Stimulated activated CD8-positive, alpha-beta memory T cell treated with anti-CD3 and anti-CD28 coated beads, Interleukin-7, amount 100 ng/mL, for 24 hours (primary cell): ENCODE results near the gene CFAP299.

Experiments
- DNase-seq: peaks from one replicate; pipeline ENCODE4 v3.0.0-alpha.2; 2020; ENCODE audit warnings: low read depth

Gene CFAP299

GRCh38 chr4:80839792-80840191 lies 504.3 kb downstream of the CFAP299 start:
- no peak for DNase-seq

- no peak for DNase-seq
Measured at GRCh38 chr4:80840396-80840795, 504.9 kb downstream of the CFAP299 start.

DNA sequence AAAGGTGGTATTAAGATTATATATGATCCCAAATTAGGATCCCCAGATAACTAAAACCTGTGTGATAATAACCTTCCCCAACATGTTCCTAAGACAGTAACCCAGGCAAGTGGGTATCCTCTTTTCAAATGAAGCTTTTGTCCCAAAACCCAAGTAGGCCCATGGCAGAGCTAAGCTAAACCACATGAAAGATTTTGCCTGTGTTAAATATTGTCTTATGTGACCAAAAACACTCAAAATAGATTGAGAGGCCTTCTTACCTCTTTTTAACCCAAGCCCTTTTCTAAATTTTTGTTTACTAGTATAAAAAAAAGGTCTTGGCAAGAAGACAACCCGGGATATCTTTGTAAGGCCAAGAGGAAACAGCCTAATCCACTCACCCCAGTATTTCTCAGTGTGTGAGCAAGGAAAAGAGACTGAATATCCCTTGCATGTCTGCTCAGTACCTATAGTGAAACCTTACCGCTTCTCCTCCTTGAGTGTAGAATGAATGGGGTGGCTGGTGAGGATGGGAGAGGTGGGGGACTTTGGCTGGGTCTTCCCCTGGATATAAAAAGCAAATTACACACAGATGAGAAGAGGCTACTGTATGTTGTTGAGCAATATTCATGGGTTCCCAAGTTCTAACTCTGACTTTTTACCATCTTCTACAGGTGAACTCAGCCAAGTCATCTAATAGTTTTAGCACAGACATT lies 506.2 kb downstream of the CFAP299 start:
- no peak for DNase-seq

GRCh38 chr4:80846210-80846609 lies 510.7 kb downstream of the CFAP299 start:
- DNase-seq = no peak

DNA sequence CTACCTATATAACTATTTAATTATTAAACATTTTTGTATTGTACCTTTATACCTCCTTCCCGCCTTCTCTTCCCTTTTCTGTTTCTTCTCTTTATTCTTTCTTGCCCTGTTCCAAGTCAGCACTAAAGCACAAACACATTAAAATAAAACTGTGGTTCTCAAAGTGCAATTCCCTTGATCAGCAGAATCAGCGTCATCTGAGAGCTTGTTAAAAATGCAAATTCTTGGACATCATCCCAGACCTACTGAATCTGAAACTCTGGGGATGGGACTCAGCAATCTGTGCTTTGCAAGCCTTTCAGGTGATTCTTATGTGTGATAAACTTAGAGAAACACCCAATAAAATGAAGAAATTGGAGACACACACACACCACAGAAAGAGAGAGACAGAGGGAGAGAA lies 516.5 kb downstream of the CFAP299 start:
- no peak for DNase-seq

DNA sequence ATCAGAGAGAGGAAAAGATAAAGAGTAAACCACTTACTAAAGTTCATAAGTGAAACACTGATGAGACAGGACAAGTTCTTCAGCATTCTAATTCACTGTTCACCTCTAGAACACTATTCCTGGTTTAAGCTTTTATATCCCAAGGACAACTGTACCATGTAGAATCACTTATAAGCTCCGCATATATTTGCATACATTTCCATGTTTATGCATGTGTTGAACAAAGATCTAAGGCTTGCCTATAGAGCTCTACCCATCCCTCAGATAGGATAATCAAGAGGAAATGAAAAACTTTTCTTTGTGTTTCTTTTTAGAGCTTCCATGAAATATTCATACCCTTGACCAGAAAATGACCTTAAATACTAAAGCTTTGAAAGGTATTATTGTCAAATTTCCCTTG lies 538.0 kb downstream of the CFAP299 start:
- DNase-seq = no peak

DNA sequence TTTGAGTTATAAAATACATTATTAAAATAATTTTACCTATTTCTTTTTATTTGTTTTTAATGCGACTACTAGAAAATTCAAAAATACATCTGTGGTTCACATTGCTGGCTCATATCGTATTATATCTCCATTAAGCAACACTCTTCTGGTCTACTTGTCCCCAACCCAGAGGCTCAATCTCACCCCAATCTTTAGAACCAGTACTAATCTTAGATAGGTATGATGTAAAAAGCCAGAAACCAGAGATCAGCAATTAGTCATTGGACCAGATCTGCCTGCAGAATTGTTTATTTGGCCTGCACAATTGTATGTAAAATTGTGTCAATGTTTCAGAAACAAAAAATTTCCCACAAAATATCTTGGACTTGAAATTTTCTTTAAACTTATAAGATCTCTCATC lies 539.4 kb downstream of the CFAP299 start:
- no peak for DNase-seq

DNA sequence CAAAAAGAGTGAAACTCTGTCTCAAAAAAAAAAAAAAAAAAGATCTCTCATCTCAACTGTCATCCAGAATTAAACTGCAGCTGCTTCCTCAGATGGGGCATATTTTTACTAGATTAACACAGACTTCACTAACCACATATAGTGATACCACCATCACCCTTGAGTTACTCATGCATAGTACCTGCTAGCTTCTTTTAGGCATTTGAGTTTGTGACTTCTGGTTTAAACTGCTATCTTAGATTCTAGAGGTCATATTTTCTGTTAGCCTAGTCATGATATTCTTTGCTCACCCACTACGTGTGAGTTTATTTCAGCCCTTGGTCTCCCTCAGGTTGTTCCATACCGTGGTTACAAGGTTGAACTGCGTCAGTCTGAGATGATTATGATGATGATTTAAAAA lies 540.1 kb downstream of the CFAP299 start:
- DNase-seq = no peak

DNA sequence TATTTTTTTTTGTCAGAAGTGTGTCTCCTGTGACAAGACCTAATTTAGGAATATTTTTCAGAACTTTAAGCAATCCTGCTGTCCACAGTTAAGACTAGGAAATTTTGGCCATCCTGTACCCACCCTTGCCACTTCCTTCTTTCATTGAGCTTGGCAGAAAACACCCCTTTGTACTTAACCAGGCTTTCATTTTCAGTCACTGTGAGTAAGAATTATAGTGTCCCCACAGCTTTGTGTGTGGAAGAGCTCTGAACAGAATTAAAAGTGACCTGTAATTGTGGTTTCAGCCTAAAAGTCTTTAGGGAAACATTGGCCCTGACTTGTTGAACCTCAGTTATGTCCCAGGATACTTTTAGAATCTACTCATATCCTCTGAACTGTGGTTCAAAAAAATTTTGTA lies 541.3 kb downstream of the CFAP299 start:
- no peak for DNase-seq

DNA sequence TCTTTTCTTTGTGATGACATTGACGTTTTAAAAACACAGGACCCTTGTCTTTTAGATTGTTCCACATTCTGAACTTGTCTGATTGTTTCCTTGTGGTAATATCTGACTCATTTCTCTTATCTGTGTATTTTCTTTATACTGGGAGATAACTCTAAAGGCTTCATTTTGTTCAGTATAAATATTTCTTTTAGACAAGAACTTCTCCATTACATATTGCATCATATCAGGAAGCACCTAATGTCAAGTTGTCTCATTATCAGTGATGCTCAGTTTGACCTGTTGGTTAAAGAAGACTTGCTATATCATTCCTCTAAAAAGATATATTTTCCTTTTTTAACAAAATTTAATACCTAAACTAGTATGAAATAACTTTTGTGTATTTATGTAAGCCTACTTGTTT lies 542.7 kb downstream of the CFAP299 start:
- DNase-seq = no peak

GRCh38 chr4:80897537-80898303 lies 562.2 kb downstream of the CFAP299 start:
- no peak for DNase-seq

DNA sequence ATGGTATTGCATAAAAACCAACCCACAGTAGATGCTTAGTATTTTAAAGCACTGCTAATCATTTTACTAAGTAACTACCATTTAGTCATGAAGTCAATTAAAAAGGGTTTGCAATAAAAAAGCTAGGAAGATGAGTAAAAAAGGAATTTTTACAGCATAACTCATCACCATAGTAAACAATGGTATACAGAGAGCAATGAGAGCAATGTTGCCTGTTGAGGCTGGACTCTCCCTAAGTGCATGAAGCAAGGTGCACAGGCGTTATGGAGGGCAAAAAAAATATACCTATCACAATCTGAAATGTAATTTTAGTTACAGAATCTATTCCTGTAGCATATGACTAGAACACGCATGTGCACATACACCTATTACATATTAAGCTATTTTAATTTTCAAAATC lies 565.4 kb downstream of the CFAP299 start:
- DNase-seq = no peak

DNA sequence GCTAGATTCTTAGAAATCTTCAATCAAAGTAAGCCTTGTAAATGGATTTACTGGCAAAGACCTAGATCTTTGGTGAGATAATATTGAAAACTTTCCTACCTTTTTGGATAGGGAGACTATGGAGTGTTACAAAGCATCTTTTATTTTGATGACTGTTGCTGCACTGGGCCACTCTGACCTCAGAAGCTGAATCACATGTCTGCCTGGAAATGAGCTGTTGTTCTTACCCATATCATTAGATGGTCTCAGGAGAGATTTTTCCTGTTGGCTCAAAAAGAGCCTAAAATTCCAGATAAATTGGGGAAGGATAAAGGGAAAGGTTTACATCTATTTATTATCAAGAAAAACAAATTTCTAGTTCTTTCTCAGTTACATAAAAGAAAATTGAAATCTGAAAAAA lies 567.5 kb downstream of the CFAP299 start:
- no peak for DNase-seq

DNA sequence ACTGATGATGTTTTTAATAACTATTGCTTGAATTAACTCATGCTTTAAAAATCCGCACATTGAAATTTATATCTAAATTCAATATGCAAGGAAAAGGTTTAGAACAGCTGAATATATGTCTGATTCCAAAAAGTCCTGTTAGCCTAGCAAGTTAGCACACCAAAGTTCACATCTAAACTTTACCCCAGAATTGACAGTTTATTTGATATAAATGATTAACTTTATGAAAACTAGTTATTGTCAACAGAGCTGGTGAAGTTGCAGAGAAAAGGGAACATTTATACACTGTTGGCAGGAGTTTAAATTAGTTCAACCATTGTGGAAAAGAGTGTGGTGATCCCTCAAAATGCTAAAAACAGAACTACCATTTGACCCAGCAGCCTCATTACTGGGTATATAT lies 574.4 kb downstream of the CFAP299 start:
- DNase-seq = no peak

GRCh38 chr4:80911458-80911857 lies 575.9 kb downstream of the CFAP299 start:
- no peak for DNase-seq

- no peak for DNase-seq
Measured at GRCh38 chr4:80912350-80912749, 576.8 kb downstream of the CFAP299 start.

DNA sequence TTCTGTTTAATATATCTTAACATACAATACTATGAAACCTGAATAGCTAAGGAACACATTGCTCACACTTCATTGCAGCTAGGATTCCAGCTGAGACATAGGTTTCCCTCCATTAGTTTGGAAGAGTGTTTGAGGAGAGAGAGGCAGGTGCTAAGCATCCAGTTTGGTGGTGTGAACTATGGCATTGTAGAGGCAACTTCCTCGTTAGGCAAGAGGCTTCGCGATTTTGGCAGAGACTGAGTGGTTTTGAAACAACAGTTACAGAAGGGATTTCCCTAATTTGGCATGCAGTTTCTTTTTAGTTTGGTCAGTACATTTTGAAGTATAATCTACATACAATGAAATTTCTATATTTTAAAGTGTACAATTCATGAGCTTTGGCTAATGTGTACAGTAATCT lies 577.9 kb downstream of the CFAP299 start:
- DNase-seq = no peak

- DNase-seq = no peak
Measured at GRCh38 chr4:80916770-80917169, 581.2 kb downstream of the CFAP299 start.

GRCh38 chr4:80918004-80918403 lies 582.5 kb downstream of the CFAP299 start:
- no peak for DNase-seq

GRCh38 chr4:80921441-80921840 lies 585.9 kb downstream of the CFAP299 start:
- no peak for DNase-seq

- DNase-seq = no peak
Measured at GRCh38 chr4:80922941-80923340, 587.4 kb downstream of the CFAP299 start.

DNA sequence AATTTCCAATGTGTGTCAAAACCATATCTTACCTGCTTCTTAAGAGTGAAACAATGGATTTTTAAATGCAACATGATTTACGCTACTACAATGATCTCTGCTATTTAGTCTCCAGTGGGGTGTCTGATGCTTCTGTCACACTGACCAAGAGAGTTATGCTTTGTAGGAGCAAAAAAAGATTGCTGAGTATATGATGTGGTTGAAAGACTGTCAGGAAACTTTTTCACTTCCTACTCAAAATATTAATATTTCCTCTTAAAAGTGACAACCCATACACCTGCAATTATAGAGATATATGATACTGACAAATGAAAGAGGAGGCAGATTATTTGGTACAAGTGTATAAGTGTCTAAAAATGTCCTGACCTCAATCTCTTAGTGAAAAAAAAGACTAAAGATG lies 589.8 kb downstream of the CFAP299 start:
- no peak for DNase-seq

DNA sequence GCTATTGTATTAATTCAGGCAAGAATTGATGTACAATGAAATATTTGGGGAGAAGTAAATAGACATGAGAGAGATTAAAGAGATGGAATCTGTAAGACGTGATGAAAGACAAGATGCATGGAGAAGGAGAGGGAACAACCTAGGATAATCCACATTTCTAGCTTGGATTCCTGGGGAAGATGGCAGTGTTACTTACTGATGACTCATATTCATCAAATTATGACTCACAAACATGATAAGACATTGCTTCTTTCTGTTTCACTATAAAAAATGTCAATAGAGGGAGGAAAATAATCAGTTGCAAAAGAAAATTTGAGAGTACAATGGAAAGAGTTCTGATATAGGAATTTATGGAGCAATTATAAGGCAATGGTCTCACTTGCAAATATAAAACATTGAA lies 590.9 kb downstream of the CFAP299 start:
- DNase-seq = no peak

DNA sequence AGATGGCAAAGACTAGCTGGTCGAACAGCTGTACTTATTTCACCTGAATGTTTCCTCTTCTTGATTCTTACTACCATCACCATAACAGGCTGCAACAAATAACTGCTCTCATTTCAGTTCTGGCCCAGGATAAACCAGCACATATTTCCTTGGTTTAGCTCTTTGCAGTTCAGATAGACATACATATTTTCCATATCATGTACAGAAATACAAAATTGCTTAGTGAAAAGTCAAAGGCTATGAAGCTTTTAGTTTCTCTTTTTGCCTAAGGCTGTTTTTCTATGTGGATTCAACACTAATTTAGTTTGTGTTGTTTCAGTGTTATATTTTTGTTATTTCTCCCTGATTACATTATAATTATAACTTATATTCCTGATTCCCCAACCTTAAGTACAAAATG lies 591.4 kb downstream of the CFAP299 start:
- DNase-seq = no peak
